Upper lobe of left lung (tissue), 4 donors: ENCODE data around the gene MCUB.

Experiments used
- POLR2A ChIP-seq, 4 donors: fragments of 450-650 bp; IDR thresholded peaks; one replicate each; pipeline ENCODE4 v1.5.1; 2016 to 2017; ENCODE audit warnings: antibody characterized with exemption in 4 of 4, mild to moderate bottlenecking in 2 of 4
- TF ChIP-seq, protein P1 (sequence below), 6 experiments: fragments of 450-650 bp in 4 of 6; fragments of 200-600 bp in 2 of 6; sonication (generic) in 2 of 6; IDR thresholded peaks; one replicate each; pipeline ENCODE4 v1.5.1; 2016 to 2019; ENCODE audit warnings: antibody characterized with exemption in 6 of 6

GRCh38 chr4:109552237-109552636 lies 7.8 kb upstream of the MCUB start:
- TF ChIP-seq POLR2A (IDR thresholded peaks at IDR 0.05): no peak
- TF ChIP-seq, protein P1, sequence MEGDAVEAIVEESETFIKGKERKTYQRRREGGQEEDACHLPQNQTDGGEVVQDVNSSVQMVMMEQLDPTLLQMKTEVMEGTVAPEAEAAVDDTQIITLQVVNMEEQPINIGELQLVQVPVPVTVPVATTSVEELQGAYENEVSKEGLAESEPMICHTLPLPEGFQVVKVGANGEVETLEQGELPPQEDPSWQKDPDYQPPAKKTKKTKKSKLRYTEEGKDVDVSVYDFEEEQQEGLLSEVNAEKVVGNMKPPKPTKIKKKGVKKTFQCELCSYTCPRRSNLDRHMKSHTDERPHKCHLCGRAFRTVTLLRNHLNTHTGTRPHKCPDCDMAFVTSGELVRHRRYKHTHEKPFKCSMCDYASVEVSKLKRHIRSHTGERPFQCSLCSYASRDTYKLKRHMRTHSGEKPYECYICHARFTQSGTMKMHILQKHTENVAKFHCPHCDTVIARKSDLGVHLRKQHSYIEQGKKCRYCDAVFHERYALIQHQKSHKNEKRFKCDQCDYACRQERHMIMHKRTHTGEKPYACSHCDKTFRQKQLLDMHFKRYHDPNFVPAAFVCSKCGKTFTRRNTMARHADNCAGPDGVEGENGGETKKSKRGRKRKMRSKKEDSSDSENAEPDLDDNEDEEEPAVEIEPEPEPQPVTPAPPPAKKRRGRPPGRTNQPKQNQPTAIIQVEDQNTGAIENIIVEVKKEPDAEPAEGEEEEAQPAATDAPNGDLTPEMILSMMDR (IDR thresholded peaks at IDR 0.05): no peak
